HG02798 (cell line): ENCODE results near the gene ASB6.
"Not testable (repeated sequence)": the region's sequence is repeated elsewhere in the genome, so short reads cannot be mapped to it uniquely, and the experiment has no call there.

Experiments used
- ATAC-seq: cut with Tn5 transposase; IDR thresholded peaks from one replicate; pipeline ENCODE4 v1.9.1; 2021; ENCODE audit warnings: mild to moderate bottlenecking; ENCODE audit not compliant: unreplicated experiment, poor library complexity

ASB6 gene

DNA sequence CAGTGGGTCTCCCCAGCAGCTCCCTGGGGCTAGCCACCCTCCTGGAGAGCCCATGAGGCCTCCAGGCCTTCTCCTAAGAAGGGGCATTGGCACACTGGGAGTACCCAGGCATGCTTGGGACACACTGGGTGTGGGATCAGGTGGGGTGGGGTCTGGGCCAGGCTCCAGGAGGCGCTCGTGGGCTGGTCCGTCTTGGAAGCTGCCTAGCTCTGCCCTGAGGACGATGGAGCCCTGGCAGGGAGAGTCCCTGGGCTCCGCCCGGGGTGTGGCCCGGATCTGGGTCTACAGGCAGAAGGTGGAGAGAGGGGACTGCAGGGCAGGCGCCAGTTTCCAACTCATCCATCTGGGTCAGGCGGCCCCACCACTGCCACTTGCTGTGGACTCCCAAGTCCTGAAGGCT is 25.9 kb upstream of the ASB6 start:
- no peak for ATAC-seq

- ATAC-seq = no peak
Measured at GRCh38 chr9:129667378-129667777, 25.4 kb upstream of the ASB6 start.

- no peak for ATAC-seq
Measured at GRCh38 chr9:129666575-129666974, 24.6 kb upstream of the ASB6 start.

GRCh38 chr9:129665814-129666520 is 24.0 kb upstream of the ASB6 start:
- ATAC-seq = no peak

DNA sequence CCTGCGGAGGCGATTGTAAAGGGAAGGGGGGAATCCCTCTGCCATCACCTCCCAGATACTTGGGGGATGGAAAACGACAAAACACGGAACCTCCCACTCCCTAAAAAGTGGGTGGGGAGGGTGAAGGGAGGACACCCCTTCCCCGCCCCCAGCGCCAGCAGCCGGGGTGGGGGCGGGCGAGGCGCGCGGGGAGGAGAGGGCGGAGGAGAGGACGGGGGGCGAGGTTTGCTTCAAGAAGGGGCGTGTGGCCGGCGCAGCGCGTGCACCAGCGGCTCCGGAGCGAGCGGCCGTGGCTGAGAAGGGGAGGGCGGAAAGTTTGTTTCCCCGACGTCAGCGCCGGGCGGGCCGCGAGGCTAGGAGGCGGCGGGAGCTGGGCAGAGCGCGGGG is 23.4 kb upstream of the ASB6 start, which contains the start of gene PRRX2:
TSS of gene PRRX2 (plus strand) at position 259 of the 387 bp plus-strand sequence. CDS start 221 bp downstream, outside the sequence.
- ATAC-seq = no peak

DNA sequence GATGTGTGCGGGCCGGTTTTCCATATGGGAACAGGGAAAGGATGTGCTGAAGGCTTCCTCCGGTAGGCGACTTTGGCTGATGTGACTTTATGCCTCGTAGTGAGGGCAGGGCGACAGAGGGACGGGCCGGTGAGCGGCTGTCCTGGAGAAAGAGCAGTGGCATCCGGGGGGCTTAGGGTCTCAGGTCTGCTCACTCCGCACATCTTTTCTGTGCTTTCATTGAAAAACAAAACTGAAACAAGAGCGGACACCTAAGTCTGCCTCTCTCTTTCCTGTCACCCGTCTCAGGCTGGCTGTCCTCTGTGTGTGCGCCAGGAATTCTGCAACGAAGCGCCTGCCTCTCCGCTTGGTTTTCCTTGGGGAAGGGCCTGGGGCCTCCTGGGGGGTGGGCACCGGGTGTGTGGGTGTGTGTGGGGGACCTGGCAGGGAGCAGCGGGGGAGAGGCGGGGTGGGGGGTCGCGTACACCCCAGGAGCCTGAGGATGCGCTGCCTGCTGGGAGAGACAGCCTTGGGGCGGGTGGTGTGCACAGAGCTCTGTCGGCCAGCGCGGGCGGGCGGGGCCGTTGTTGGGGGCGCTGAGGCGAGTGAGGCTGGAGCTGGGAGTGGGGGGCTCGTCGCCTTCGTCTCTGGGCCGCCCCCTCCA is 22.9 kb upstream of the ASB6 start:
- no peak for ATAC-seq

GRCh38 chr9:129662239-129662638 is 20.3 kb upstream of the ASB6 start:
- not testable (repeated sequence) for ATAC-seq

- ATAC-seq = no peak
Measured at GRCh38 chr9:129661029-129661428, 19.1 kb upstream of the ASB6 start.

DNA sequence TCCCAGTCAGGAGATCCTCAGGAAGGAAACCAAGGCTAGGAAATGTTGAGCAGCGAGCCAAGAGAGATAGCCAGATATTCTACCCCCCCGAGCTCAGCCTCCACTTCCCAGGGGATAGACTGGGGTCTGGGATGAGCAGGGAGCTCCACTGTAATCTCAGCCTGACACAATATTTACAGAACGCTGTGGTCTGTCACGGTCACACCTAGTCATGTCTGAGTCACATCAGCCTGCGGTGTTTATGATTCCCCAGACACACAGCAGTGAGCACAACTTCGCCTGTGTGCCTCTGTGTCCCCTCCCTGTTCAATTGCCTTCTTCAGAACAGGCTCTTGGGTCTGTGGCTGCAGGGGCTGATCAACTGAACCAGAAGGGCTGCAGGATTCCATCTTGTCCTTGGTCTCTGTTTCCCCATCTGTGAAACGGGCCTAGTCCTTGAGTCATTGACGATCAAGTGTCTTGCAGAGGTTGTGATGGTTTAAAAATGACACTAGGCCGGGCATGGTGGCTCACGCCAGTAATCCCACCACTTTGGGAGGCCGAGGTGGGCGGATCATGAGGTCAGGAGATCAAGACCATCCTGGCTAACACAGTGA is 14.9 kb upstream of the ASB6 start:
- no peak for ATAC-seq

DNA sequence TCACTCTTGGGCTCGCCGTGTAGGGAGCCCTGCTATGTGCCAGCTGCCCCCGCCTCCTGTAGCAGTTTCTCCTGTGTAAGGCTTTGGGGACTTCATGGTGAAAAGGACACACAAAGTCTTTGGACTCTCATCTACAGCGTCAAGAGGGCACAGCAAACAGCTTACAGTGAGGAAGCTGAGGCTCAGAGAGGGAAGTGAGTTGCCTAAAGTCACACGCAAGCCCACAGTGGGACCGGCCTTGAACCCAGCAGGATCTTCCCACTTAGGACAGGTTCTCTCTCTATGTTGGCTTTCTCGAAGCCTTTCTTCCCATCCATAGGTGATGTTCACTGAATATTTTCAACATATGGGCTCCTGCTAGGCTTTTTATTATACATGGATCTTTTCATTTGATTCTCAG is 13.7 kb upstream of the ASB6 start:
- no peak for ATAC-seq

- no peak for ATAC-seq
Measured at GRCh38 chr9:129655154-129655553, 13.2 kb upstream of the ASB6 start.

GRCh38 chr9:129654554-129655040 is 12.6 kb upstream of the ASB6 start:
- no peak for ATAC-seq

- ATAC-seq = no peak
Measured at GRCh38 chr9:129653823-129654553, 12.0 kb upstream of the ASB6 start.

DNA sequence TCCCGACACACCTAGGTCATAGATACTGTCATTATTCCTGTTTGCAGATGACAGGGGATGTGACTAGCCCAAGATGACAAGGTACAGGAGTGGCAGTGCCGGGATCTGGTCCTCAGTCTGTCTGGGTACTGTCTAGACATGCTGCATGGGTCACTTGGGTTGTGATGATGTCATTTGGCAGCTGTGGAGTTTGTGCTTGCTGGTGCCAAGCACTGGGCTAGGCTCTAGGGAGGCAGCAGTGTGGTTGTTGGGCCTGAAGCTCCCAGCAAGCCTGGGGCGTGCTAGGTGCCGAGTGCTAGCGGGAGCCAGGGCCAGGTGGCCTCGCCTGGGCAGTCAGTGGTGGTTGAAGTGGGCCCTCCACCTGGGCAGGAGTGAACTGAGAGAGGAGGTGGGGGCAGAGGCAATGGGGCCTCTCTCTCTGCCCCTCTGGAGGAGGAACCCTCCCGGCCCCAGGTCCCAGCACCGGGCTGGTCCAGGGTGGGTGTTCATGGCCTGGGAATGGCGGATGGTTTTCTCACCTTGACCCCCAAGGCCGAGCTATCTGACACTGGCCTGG is 8.8 kb upstream of the ASB6 start:
- ATAC-seq = no peak

DNA sequence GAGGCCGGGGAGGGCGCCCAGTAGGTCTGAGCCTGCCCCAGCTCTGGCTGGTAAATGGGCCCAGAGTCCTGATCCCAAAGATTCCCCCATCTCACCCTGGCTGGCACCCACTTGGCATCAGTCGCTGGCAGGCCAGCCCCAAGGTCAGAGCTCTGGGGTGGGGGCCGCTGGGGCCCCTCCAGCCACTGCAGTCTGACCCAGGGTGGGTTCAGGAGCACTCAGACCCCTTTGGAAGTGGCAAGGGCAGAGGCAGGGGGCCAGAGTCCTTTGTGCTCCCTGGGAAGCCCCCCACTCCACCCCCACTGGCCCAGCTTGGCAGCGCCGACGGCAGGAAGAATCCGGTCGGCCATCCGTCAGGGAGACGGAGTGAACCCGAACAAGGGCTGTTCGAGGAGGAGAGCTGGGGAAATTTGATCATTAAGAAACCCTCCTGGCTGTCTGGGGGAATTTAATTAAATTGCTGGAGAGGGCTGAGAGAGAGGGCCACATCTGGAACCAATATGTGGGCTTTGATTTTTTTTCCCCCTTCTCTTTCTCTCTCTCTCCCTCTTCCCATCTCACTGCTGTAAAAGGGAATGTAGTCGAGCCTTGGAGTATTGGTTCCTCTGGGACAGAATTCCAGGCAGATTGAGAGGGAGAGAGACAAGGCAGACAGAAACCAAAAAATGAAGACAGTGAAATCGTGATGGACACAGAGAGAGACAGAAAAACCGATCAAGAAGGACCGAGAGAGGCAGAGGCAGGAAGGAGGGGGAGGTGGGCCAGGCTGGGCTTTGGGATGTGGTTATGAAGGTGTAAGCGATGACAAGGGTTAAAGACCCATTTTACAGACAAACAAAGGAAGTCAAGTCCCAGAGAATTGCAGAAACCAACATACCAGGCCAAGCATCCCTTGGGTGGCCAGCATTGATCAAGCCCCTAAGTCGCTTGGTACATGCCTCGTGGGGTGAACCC is 8.1 kb upstream of the ASB6 start:
- ATAC-seq = no peak

GRCh38 chr9:129648764-129649115 is 6.8 kb upstream of the ASB6 start:
- ATAC-seq = no peak

- no peak for ATAC-seq
Measured at GRCh38 chr9:129648092-129648763, 6.3 kb upstream of the ASB6 start.

GRCh38 chr9:129647635-129648034 is 5.7 kb upstream of the ASB6 start:
- no peak for ATAC-seq

GRCh38 chr9:129646654-129647053 is 4.7 kb upstream of the ASB6 start:
- no peak for ATAC-seq
